Measurements from ENCODE around the gene ZNRF2. TPM values are rescaled to one million over a fixed set of nuclear protein-coding genes. Genes with fewer than 3 reads are reported as not detected.

ZNRF2 gene
- total and polyA plus RNA-seq, 2 donors (not counting 3 experiments of a cell fraction or from before 2014, with no cell fraction given) = 1.4 to 5.9 TPM

GRCh38 chr7:30348083-30348560, 63.7 kb downstream of the ZNRF2 start:
- CTCF ChIA-PET = interaction anchor here (0.6 to 3.0 kb wide), 4 partner anchors 12 to 213 kb away, joined by 3 to 9 read pairs (median 3); partner anchors contain the start of gene MTURN
- H3K27ac ChIP-seq (ENCODE audit: insufficient read depth, low read depth, low read length) = peak overlapping the region; percentile 30
- FAIRE-seq (peak; percentile 89), DNase-seq (ENCODE audit: low read depth, low spot score) (peak; percentile 76)
- H4K20me1 ChIP-seq (replicated peaks; ENCODE audit: control insufficient read depth, extremely low read depth, insufficient read depth, low read length) = no peaks in the 10 kb centered on the region
- H3K27me3 ChIP-seq (ENCODE audit: control insufficient read depth in 2 of 2, insufficient read depth in 2 of 2, low read length in 2 of 2) = no peaks in the 10 kb centered on the region
- H3K36me3 ChIP-seq (ENCODE audit: control insufficient read depth in 2 of 2, extremely low read depth in 1 of 2, insufficient read depth in 2 of 2, low read length in 2 of 2) = no peaks in the 10 kb centered on the region
- H3K9me3 ChIP-seq (replicated peaks; ENCODE audit: control insufficient read depth, insufficient read depth, low read length) = no peaks in the 10 kb centered on the region
- no peak overlapping the region for H3K9ac ChIP-seq (replicated peaks; ENCODE audit: extremely low read depth, insufficient read depth, low read length)
- POLR2A ChIA-PET = interaction anchor here (0.6 kb wide), 1 partner anchor 66 kb away, joined by 3 read pairs; no protein-coding TSS in a partner anchor
- H3K4me3 ChIP-seq (replicated peaks in 1 of 3; ENCODE audit: insufficient read depth in 1 of 3, low read depth in 1 of 3, low read length in 3 of 3) = no peak overlapping the region
- dilution Hi-C loops (cut with MboI; ENCODE audit: extremely low pct_ligation_motif_present, low sequenced_read_pairs) (no loop called here), intact Hi-C loops (cut with micrococcal nuclease) (no loop called here)
- peak; percentile 12 for TF ChIP-seq JUN (IDR thresholded peaks at IDR 0.05; ENCODE audit: borderline replicate concordance, insufficient read depth, insufficient read length, low read depth)
- TF ChIP-seq EZH2 (IDR thresholded peaks at IDR 0.05; ENCODE audit: borderline replicate concordance, low read depth, low read length, severe bottlenecking) = no peak
- no peak for TF ChIP-seq GATA2 (IDR thresholded peaks at IDR 0.05; ENCODE audit: insufficient read depth, insufficient read length, low read depth, low read length)
- TF ChIP-seq FOS (IDR thresholded peaks at IDR 0.05; ENCODE audit: borderline replicate concordance, insufficient read depth, low read length) = peak; percentile 86
- TF ChIP-seq POLR2AphosphoS5 (IDR thresholded peaks at IDR 0.05; ENCODE audit: insufficient read depth, low read depth, low read length) = no peak
- H2AFZ ChIP-seq (ENCODE audit: low read depth, low read length) = peak overlapping the region; percentile 20
- H3K9me1 ChIP-seq (replicated peaks; ENCODE audit: control insufficient read depth, extremely low read depth, insufficient read depth, low read length) = no peaks in the 10 kb centered on the region
- H3K4me1 ChIP-seq (ENCODE audit: control insufficient read depth, extremely low read depth, insufficient read depth, low read length) = peaks cover 11% of the 10 kb centered on the region
- no TSS peak for BruUV-seq (replicated peaks)
- no peaks in the 10 kb centered on the region for H3K79me2 ChIP-seq (ENCODE audit: control insufficient read depth, insufficient read depth, low read length)
- peak overlapping the region; percentile 43 for H3K4me2 ChIP-seq (ENCODE audit: insufficient read depth, low read length)

- Histone ChIP-seq H3K9me1 (replicated peaks; ENCODE audit: control insufficient read depth, extremely low read depth, insufficient read depth, low read length) (no peaks in the 10 kb centered on the region), H3K9me3 (replicated peaks; ENCODE audit: control insufficient read depth, insufficient read depth, low read length) (no peaks in the 10 kb centered on the region), H4K20me1 (replicated peaks; ENCODE audit: control insufficient read depth, extremely low read depth, insufficient read depth, low read length) (no peaks in the 10 kb centered on the region), H3K4me2 (ENCODE audit: insufficient read depth, low read length) (no peak overlapping the region), H2AFZ (ENCODE audit: low read depth, low read length) (no peak overlapping the region), H3K36me3 (ENCODE audit: control insufficient read depth in 2 of 2, extremely low read depth in 1 of 2, insufficient read depth in 2 of 2, low read length in 2 of 2) (no peaks in the 10 kb centered on the region), H3K27ac (ENCODE audit: insufficient read depth, low read depth, low read length) (no peak overlapping the region), H3K4me1 (ENCODE audit: control insufficient read depth, extremely low read depth, insufficient read depth, low read length) (peaks cover 11% of the 10 kb centered on the region), H3K79me2 (ENCODE audit: control insufficient read depth, insufficient read depth, low read length) (no peaks in the 10 kb centered on the region), H3K27me3 (ENCODE audit: control insufficient read depth in 2 of 2, insufficient read depth in 2 of 2, low read length in 2 of 2) (no peaks in the 10 kb centered on the region), H3K4me3 (replicated peaks in 1 of 3; ENCODE audit: insufficient read depth in 1 of 3, low read depth in 1 of 3, low read length in 3 of 3) (no peak overlapping the region), H3K9ac (replicated peaks; ENCODE audit: extremely low read depth, insufficient read depth, low read length) (no peak overlapping the region)
- FAIRE-seq (no peak), DNase-seq (ENCODE audit: low read depth, low spot score) (no peak)
- intact Hi-C loops (cut with micrococcal nuclease) = no loop called here
- dilution Hi-C loops (cut with MboI; ENCODE audit: extremely low pct_ligation_motif_present, low sequenced_read_pairs) = no loop called here
- ChIA-PET CTCF (interaction anchor here (1.1 to 3.0 kb wide), 2 partner anchors 47 to 185 kb away, joined by 3 to 9 read pairs; no protein-coding TSS in a partner anchor), POLR2A (no interaction called here)
- no TSS peak for BruUV-seq (replicated peaks)
- TF ChIP-seq CTCF (IDR thresholded peaks at IDR 0.05; ENCODE audit: extremely low read depth in 1 of 2, insufficient read depth in 1 of 2, low read depth in 1 of 2, low read length in 2 of 2) = no peak
- TF ChIP-seq GATA2 (IDR thresholded peaks at IDR 0.05; ENCODE audit: insufficient read depth, insufficient read length, low read depth, low read length) = no peak
- TF ChIP-seq POLR2A (IDR thresholded peaks at IDR 0.05; ENCODE audit: low read depth, low read length) = no peak
- TF ChIP-seq FOS (IDR thresholded peaks at IDR 0.05; ENCODE audit: borderline replicate concordance, insufficient read depth, low read length) = no peak
- no peak for TF ChIP-seq MYC (IDR thresholded peaks at IDR 0.05; ENCODE audit: low read depth, low read length)
- TF ChIP-seq JUN (IDR thresholded peaks at IDR 0.05; ENCODE audit: borderline replicate concordance, insufficient read depth, insufficient read length, low read depth) = no peak
- TF ChIP-seq POLR2AphosphoS5 (IDR thresholded peaks at IDR 0.05; ENCODE audit: insufficient read depth, low read depth, low read length) = no peak
- no peak for TF ChIP-seq EZH2 (IDR thresholded peaks at IDR 0.05; ENCODE audit: borderline replicate concordance, low read depth, low read length, severe bottlenecking)
- TF ChIP-seq MAX (IDR thresholded peaks at IDR 0.05; ENCODE audit: insufficient read depth, insufficient read length) = no peak
Measured at GRCh38 chr7:30349170-30349569, 64.8 kb downstream of the ZNRF2 start.

All from endothelial cell of umbilical vein (primary cell).